OCI-LY3 (cell line): ENCODE data around the gene LTBP1.
"Not testable (repeated sequence)": the region's sequence is repeated elsewhere in the genome, so short reads cannot be mapped to it uniquely, and the experiment has no call there.

ENCODE experiments used
- H2AFZ ChIP-seq: fragments of 200-600, 300-600 bp; shearing (Covaris generic); 2 replicates; pipeline ENCODE4 v1.6.0; 2014; ENCODE audit warnings: antibody characterized with exemption, low read depth, low read length
- H3K27ac ChIP-seq: fragments of 200-600, 300-600 bp; sonication (generic); 2 replicates; pipeline ENCODE4 v1.5.1; 2014; ENCODE audit warnings: mild to moderate bottlenecking, low read length, moderate library complexity, mixed read lengths
- H3K27me3 ChIP-seq: fragments of 200-600, 300-600 bp; sonication (generic); 2 replicates; pipeline ENCODE4 v1.6.1; 2014; ENCODE audit warnings: low read depth, low read length, mixed read lengths
- H3K36me3 ChIP-seq: fragments of 200-600, 300-600 bp; sonication (generic); replicated peaks from 2 replicates; pipeline ENCODE3; 2014; ENCODE audit warnings: low read depth, low read length, mixed read lengths
- H3K4me1 ChIP-seq: fragments of 300-600, 200-600 bp; sonication (generic); 2 replicates; pipeline ENCODE4 v1.6.1; 2014; ENCODE audit warnings: low read length, mixed read lengths
- H3K4me2 ChIP-seq: fragments of 200-600, 300-600 bp; sonication (generic); 2 replicates; pipeline ENCODE4 v1.6.1; 2014; ENCODE audit warnings: low read length, mixed read lengths
- H3K4me3 ChIP-seq: fragments of 300-600, 200-600 bp; sonication (generic); 2 replicates; pipeline ENCODE4 v1.5.1; 2014; ENCODE audit warnings: antibody characterized with exemption, mild to moderate bottlenecking, low read length, moderate library complexity
- H3K79me2 ChIP-seq: fragments of 300-600, 200-600 bp; shearing (Covaris generic); 2 replicates; pipeline ENCODE4 v1.6.1; 2014; ENCODE audit warnings: mild to moderate bottlenecking, low read length, mixed read lengths
- H3K9ac ChIP-seq: fragments of 300-600, 200-600 bp; shearing (Covaris generic); 2 replicates; pipeline ENCODE4 v1.6.0; 2014; ENCODE audit warnings: mild to moderate bottlenecking, low read length, moderate library complexity
- H3K9me3 ChIP-seq: fragments of 200-600, 300-600 bp; shearing (Covaris generic); 2 replicates; pipeline ENCODE4 v1.6.1; 2014; ENCODE audit warnings: low read length, mixed read lengths; ENCODE audit not compliant: insufficient read depth
- H4K20me1 ChIP-seq: fragments of 200-600, 300-600 bp; sonication (generic); 2 replicates; pipeline ENCODE4 v1.6.1; 2016; ENCODE audit warnings: low read length, mixed read lengths; ENCODE audit not compliant: insufficient read depth
- CTCF ChIP-seq: fragments of 200-600, 300-600 bp; sonication (generic); IDR thresholded peaks from 2 replicates; pipeline ENCODE4 v1.5.1; 2014; ENCODE audit warnings: antibody characterized with exemption, low read length, low read depth
- EZH2phosphoT487 ChIP-seq: fragments of 200-600 bp; shearing (Covaris generic); IDR thresholded peaks from 2 replicates; pipeline ENCODE4 v1.6.1; 2018; ENCODE audit warnings: antibody characterized with exemption, mixed run types, low read depth

The LTBP1 gene

GRCh38 chr2:33437297-33437696 lies 490.5 kb downstream of the LTBP1 start:
- Histone ChIP-seq H3K36me3 (no peaks in the 10 kb centered on the region), H3K4me2 (no peak overlapping the region), H3K4me3 (no peak overlapping the region), H2AFZ (no peak overlapping the region), H3K4me1 (no peaks in the 10 kb centered on the region), H3K9ac (no peak overlapping the region), H4K20me1 (no peaks in the 10 kb centered on the region), H3K27ac (no peak overlapping the region), H3K9me3 (no peaks in the 10 kb centered on the region), H3K27me3 (no peaks in the 10 kb centered on the region), H3K79me2 (no peaks in the 10 kb centered on the region)
- TF ChIP-seq EZH2phosphoT487 (no peak), CTCF (no peak)

GRCh38 chr2:33437815-33438214 lies 491.1 kb downstream of the LTBP1 start:
- H3K9me3 ChIP-seq, result no peaks in the 10 kb centered on the region
- no peaks in the 10 kb centered on the region for H3K79me2 ChIP-seq
- no peaks in the 10 kb centered on the region for H4K20me1 ChIP-seq
- H3K36me3 ChIP-seq, result no peaks in the 10 kb centered on the region
- TF ChIP-seq EZH2phosphoT487, result no peak
- TF ChIP-seq CTCF, result no peak
- no peaks in the 10 kb centered on the region for H3K27me3 ChIP-seq
- H3K4me1 ChIP-seq, result no peaks in the 10 kb centered on the region
- H3K4me3 ChIP-seq, result no peak overlapping the region
- H3K9ac ChIP-seq, result no peak overlapping the region
- H3K27ac ChIP-seq, result no peak overlapping the region
- H2AFZ ChIP-seq, result no peak overlapping the region
- no peak overlapping the region for H3K4me2 ChIP-seq

- H3K4me2 ChIP-seq, result no peak overlapping the region
- no peaks in the 10 kb centered on the region for H3K27me3 ChIP-seq
- no peak overlapping the region for H3K27ac ChIP-seq
- H2AFZ ChIP-seq, result 0 out of 2 replicates have a peak overlapping the region, but pooled peaks have one; percentile 42
- H3K36me3 ChIP-seq, result no peaks in the 10 kb centered on the region
- H3K4me1 ChIP-seq, result no peaks in the 10 kb centered on the region
- no peak overlapping the region for H3K4me3 ChIP-seq
- no peaks in the 10 kb centered on the region for H4K20me1 ChIP-seq
- no peak overlapping the region for H3K9ac ChIP-seq
- TF ChIP-seq EZH2phosphoT487, result no peak
- peak; percentile 84 for TF ChIP-seq CTCF
- H3K9me3 ChIP-seq, result no peaks in the 10 kb centered on the region
- H3K79me2 ChIP-seq, result no peaks in the 10 kb centered on the region
These were observed 494.6 kb downstream of the LTBP1 start for GRCh38 chr2:33441235-33441810.

- H3K9ac ChIP-seq, result not testable (repeated sequence)
These were observed 495.3 kb downstream of the LTBP1 start for GRCh38 chr2:33442052-33442451.

More at GRCh38 chr2:33442052-33442451, 495.3 kb downstream of the LTBP1 start:
- H3K79me2 ChIP-seq, H3K36me3 ChIP-seq, H3K4me1 ChIP-seq, H3K4me3 ChIP-seq, H4K20me1 ChIP-seq, H3K27me3 ChIP-seq, H2AFZ ChIP-seq, H3K4me2 ChIP-seq, H3K9me3 ChIP-seq, H3K27ac ChIP-seq: not testable (repeated sequence)
